Esophagus squamous epithelium (tissue), 5 donors: Measurements from ENCODE around the gene TNFRSF6B. TPM values are rescaled to one million over a fixed set of nuclear protein-coding genes. Genes with fewer than 3 reads are reported as not detected.
A peak's percentile ranks its signal among the peaks of the same experiment; 100 is the strongest.

Source experiments
- DNase-seq: peaks from one replicate; lab custom pipeline; 2025; lab: John Stamatoyannopoulos, UW
- H3K27ac ChIP-seq, 4 donors: fragments of 200-600 bp; sonication (generic); one replicate each; pipeline ENCODE4 v1.5.1; 2016 to 2019; ENCODE audit warnings: mild to moderate bottlenecking in 1 of 4
- H3K27me3 ChIP-seq, 4 donors: fragments of 200-600 bp; sonication (generic); 1 replicate in 3 of 4; 2 replicates in 1 of 4; pipeline versions ENCODE4 v1.5.1 to v1.6.0; 2017 to 2021; ENCODE audit warnings: antibody characterized with exemption in 1 of 4
- H3K36me3 ChIP-seq, 3 donors: fragments of 200-600 bp; sonication (generic); one replicate each; pipeline ENCODE4 v1.5.1; 2016 to 2019
- H3K4me1 ChIP-seq, 3 donors: fragments of 200-600 bp; sonication (generic); one replicate each; pipeline ENCODE4 v1.5.1; 2017 to 2019
- H3K4me3 ChIP-seq, 4 donors: fragments of 200-600 bp; sonication (generic); 1 replicate in 3 of 4; 2 replicates in 1 of 4; pipeline ENCODE4 v1.5.1; 2016 to 2019; ENCODE audit warnings: mild to moderate bottlenecking in 2 of 4, moderate library complexity in 1 of 4
- H3K9me3 ChIP-seq, 3 donors: fragments of 200-600 bp; sonication (generic); one replicate each; pipeline ENCODE4 v1.5.1; 2016 to 2019
- POLR2A ChIP-seq, 4 donors: fragments of 450-650 bp; IDR thresholded peaks; one replicate each; pipeline ENCODE4 v1.6.1; 2017; ENCODE audit warnings: antibody characterized with exemption in 4 of 4, mild to moderate bottlenecking in 4 of 4, moderate library complexity in 3 of 4
- WGBS, 2 donors: methylation state at CpG; one replicate each; pipeline ENCODE4 v1.1.5; 2018; 5-methylcytosine and 5-hydroxymethylcytosine counted together
- intact Hi-C: fragments of 100-400 bp; cut with DNase I; formaldehyde crosslinking; loops from one replicate; pipeline ENCODE4 v1.15.0; 2022
- total RNA-seq, 4 donors: library from RNA; depleted of rRNA; stranded (reverse); fragments of >200 nt; gene quantifications; one replicate each; pipeline ENCODE4 v1.1.0, GENCODE V29; 2016
- TF ChIP-seq, protein P1 (sequence below), 6 experiments: fragments of 450-650 bp in 4 of 6; fragments of 200-600 bp in 2 of 6; sonication (generic) in 2 of 6; IDR thresholded peaks; one replicate each; pipeline ENCODE4 v1.5.1; 2016 to 2019; ENCODE audit warnings: antibody characterized with exemption in 6 of 6, mild to moderate bottlenecking in 4 of 6, moderate library complexity in 4 of 6
- donor health status: DM: yes; HTN: yes; CAD: no.

The TNFRSF6B gene
- total RNA-seq, 4 donors from 2014 or later, result 2.5 to 15.2 (median 10.6) TPM

DNA sequence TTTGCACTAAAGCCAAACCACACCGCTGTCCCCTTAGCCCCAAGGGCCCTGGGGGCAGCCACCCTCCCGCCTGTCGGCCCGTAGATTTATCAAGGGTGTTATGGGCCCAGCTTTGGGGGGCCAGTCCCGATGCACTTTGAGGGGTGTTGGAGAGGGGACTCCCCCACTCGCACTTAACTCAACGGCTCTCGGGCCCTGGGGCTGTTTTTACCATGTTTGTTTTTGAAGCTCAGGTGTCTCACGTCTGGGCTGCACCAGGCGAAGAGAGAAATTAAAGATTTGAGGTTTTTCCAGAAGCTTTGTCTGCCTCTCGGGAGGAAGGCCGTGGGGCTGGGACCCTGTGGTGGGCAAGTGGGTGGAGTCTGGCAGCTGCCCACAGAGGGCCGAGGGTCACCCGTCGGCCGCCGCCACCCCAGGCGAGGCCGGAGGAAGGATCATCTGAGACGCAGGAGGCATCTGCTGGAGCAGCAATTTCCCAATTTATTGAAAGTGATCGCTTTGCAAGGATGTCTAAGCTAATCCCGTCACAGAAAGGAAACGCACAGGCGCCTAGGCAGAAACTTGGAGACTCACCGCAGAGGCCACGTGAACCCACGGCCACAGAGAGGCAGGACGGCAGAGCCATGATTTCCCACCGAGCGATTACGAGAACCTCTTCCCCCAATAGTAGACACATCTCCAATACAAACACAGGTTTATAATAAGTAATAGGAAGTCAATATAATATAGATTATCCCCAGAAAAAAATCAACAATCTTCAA, 46.9 kb downstream of the TNFRSF6B start:
- Histone ChIP-seq H3K4me1 (peaks cover 21 to 39% (median 21%) of the 10 kb centered on the region in 3 donors), H3K9me3 (no peaks in the 10 kb centered on the region), H3K4me3 (no peak overlapping the region), H3K27me3 (no peaks in the 10 kb centered on the region), H3K27ac (peak overlapping the region in 1 of 4 donors; percentile 14), H3K36me3 (peaks cover 4 to 39% (median 15%) of the 10 kb centered on the region in 3 donors)
- 80 to 84% methylated on average over 22 to 25 of the region's 31 CpGs for WGBS, 2 donors
- intact Hi-C loops, result no loop called here
- TF ChIP-seq POLR2A (IDR thresholded peaks at IDR 0.05), result no peak
- TF ChIP-seq, protein P1, sequence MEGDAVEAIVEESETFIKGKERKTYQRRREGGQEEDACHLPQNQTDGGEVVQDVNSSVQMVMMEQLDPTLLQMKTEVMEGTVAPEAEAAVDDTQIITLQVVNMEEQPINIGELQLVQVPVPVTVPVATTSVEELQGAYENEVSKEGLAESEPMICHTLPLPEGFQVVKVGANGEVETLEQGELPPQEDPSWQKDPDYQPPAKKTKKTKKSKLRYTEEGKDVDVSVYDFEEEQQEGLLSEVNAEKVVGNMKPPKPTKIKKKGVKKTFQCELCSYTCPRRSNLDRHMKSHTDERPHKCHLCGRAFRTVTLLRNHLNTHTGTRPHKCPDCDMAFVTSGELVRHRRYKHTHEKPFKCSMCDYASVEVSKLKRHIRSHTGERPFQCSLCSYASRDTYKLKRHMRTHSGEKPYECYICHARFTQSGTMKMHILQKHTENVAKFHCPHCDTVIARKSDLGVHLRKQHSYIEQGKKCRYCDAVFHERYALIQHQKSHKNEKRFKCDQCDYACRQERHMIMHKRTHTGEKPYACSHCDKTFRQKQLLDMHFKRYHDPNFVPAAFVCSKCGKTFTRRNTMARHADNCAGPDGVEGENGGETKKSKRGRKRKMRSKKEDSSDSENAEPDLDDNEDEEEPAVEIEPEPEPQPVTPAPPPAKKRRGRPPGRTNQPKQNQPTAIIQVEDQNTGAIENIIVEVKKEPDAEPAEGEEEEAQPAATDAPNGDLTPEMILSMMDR (IDR thresholded peaks at IDR 0.05), result no peak
- DNase-seq, result no peak

DNA sequence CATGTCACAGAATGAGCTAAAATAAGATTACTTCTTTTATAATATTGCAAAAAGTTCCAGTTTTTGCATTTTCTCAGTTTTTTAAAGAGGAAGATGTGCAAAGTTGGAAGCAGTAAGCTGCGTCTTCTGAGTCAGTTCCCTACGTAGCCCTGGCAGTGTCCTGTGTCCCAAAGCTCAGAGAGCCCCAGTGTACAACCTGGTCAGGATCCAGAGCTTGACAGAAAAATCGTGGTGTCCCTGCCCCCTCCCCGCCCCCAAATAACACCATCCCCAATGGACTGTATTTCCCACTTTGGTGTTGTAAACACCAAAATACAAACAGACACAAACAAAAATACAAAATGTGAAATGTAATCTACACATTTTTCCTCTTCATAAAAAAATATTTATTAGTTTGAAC, 47.7 kb downstream of the TNFRSF6B start:
- Histone ChIP-seq H3K27ac (no peak overlapping the region), H3K9me3 (no peaks in the 10 kb centered on the region), H3K4me3 (no peak overlapping the region), H3K36me3 (peaks cover 4 to 39% (median 15%) of the 10 kb centered on the region in 3 donors), H3K4me1 (peaks cover 13 to 31% (median 13%) of the 10 kb centered on the region in 3 donors), H3K27me3 (no peaks in the 10 kb centered on the region)
- TF ChIP-seq, protein P1 (IDR thresholded peaks at IDR 0.05), result no peak
- no peak for TF ChIP-seq POLR2A (IDR thresholded peaks at IDR 0.05)
- intact Hi-C loops, result no loop called here
- no peak for DNase-seq
- 65 to 66% methylated on average over 4 of the region's 4 CpGs for WGBS, 2 donors

DNA sequence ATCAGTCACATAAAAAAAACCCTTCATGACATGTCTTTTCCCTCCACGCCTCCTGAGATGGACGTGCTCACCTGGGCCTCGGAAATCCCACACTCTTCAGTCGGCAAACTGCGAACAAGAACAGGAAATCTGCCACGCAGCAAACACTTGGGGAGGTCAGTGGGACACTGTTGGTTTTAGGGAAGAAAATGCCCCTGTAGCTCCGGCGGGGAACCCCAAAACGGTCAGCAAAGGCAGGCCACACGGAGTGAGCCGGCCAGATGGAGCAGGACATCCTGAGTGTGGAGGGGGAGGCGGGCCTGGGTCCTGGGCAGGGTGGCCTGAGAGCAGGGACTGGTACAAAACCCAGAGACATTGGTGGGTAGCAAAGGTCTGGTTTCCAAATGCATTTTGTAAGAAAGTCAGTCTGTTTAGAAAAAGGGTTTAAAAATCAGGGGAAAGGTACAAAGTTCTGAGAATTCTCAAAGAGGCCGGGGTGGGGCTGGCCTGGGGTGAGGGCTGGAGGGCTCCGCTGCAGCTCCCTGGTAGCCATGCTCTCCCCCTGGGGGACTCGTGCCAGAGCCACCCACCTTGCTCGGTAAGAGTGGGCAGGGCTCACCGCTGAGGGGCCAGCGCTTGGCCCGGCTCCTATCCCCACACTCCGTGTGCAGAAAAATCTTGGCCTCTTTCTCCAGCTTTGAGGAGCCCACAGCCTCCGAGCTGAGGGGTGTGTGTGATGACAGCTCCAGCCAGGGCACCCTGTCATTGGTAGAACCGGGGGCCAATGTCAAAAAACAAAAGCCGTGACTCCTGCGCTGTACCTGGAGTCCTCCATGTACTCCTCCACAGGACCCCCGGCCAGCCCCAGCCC, 48.3 kb downstream of the TNFRSF6B start:
- 64 to 71% methylated on average over 16 to 17 of the region's 25 CpGs for WGBS, 2 donors
- no peak overlapping the region for H3K27ac ChIP-seq
- peaks cover 4 to 39% (median 15%) of the 10 kb centered on the region in 3 donors for H3K36me3 ChIP-seq
- intact Hi-C loops, result no loop called here
- H3K9me3 ChIP-seq, result no peaks in the 10 kb centered on the region
- TF ChIP-seq, protein P1 (IDR thresholded peaks at IDR 0.05), result no peak
- no peak for TF ChIP-seq POLR2A (IDR thresholded peaks at IDR 0.05)
- no peaks in the 10 kb centered on the region for H3K27me3 ChIP-seq
- peaks cover 12 to 29% (median 13%) of the 10 kb centered on the region in 3 donors for H3K4me1 ChIP-seq
- DNase-seq, result no peak
- H3K4me3 ChIP-seq, result no peak overlapping the region

DNA sequence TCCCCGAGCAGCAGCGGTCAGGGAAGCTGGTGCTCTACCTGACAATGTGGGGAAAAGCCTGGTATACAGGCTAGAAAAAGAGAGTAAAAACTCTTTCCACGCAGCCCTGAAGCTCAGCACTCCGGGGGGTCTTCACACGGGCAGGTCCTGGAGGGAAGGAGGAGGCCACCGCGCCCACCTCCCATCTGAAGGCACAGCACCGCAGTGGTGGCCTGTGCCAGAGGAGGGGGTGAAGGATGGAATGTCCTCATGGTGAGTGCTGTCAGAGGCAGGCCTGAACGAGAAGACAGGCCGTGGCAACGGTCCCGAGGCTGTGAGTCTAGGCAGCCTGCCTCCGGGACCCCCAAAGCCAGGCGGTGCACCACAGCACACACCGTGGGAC, 49.0 kb downstream of the TNFRSF6B start:
- no peak for TF ChIP-seq POLR2A (IDR thresholded peaks at IDR 0.05)
- TF ChIP-seq, protein P1 (IDR thresholded peaks at IDR 0.05), result no peak
- H3K4me1 ChIP-seq, result peaks cover 12 to 27% (median 13%) of the 10 kb centered on the region in 3 donors
- no peaks in the 10 kb centered on the region for H3K27me3 ChIP-seq
- H3K9me3 ChIP-seq, result no peaks in the 10 kb centered on the region
- H3K27ac ChIP-seq, result no peak overlapping the region
- intact Hi-C loops, result no loop called here
- peaks cover 4 to 39% (median 15%) of the 10 kb centered on the region in 3 donors for H3K36me3 ChIP-seq
- no peak for DNase-seq
- no peak overlapping the region for H3K4me3 ChIP-seq
- 49 to 55% methylated on average over 5 to 8 of the region's 15 CpGs for WGBS, 2 donors
